H1 (cell line): ENCODE measurements around the gene ANXA7. TPM values are rescaled to one million over a fixed set of nuclear protein-coding genes. Genes with fewer than 3 reads are reported as not detected.

Source experiments
- CEBPB ChIP-seq: IDR thresholded peaks from 2 replicates; pipeline ENCODE4 v1.6.1; 2012; ENCODE audit warnings: low read depth, low read length
- HDAC6 ChIP-seq: IDR thresholded peaks from one replicate; pipeline ENCODE4 v1.7.1; 2012; ENCODE audit warnings: low read depth, mild to moderate bottlenecking, inconsistent platforms, low read length, moderate library complexity
- polyA plus RNA-seq, 7 experiments: library from polyadenylated mRNA; depleted of rRNA in 3 of 7; stranded (reverse) in 5 of 7; unstranded in 2 of 7; fragments of >200 nt in 5 of 7; fragments of 200-250 nt in 2 of 7; gene quantifications; 1 replicate in 5 of 7; 2 replicates in 1 of 7; 4 replicates in 1 of 7; pipeline versions ENCODE4 v1.2.1 to v1.2.3, GENCODE V29; 2011 to 2013; ENCODE audit warnings: missing spikeins in 2 of 7, mixed read lengths in 2 of 7
- total RNA-seq: library from RNA; stranded (reverse); fragmentation: NEBNext Ultra II Directional; extraction: Animal tissue kit (Norgen Biotek cat#: 25700); gene quantifications from 2 replicates; pipeline ENCODE4 v1.2.1, GENCODE V29; 2021
- TF ChIP-seq, protein P1 (sequence below): IDR thresholded peaks from 2 replicates; pipeline ENCODE4 v1.6.1; 2011; ENCODE audit warnings: low read length, improper control_type of control experiment

Gene ANXA7
- total and polyA plus RNA-seq, 2 of the 8 experiments (the other 6 are each of a cell fraction or from before 2014, with no cell fraction given): 37.1 to 63.6 TPM

GRCh38 chr10:73416571-73416970, 2.7 kb upstream of the ANXA7 start (continued):
- TF ChIP-seq, protein P1, sequence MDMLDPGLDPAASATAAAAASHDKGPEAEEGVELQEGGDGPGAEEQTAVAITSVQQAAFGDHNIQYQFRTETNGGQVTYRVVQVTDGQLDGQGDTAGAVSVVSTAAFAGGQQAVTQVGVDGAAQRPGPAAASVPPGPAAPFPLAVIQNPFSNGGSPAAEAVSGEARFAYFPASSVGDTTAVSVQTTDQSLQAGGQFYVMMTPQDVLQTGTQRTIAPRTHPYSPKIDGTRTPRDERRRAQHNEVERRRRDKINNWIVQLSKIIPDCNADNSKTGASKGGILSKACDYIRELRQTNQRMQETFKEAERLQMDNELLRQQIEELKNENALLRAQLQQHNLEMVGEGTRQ: no peak
- TF ChIP-seq CEBPB: no peak
- TF ChIP-seq HDAC6: no peak
